Hepatocyte (in vitro differentiated cells): ENCODE data around the gene ASNSD1.

ENCODE experiments used
- EZH2 ChIP-seq: fragments of 200-600 bp; sonication (generic); IDR thresholded peaks from 2 replicates; pipeline ENCODE4 v1.6.1; 2016; ENCODE audit warnings: antibody characterized with exemption, mild to moderate bottlenecking, borderline replicate concordance
- TF ChIP-seq, protein P1 (sequence below): fragments of 200-600 bp; sonication (generic); IDR thresholded peaks from 2 replicates; pipeline ENCODE4 v1.5.1; 2016; ENCODE audit warnings: antibody characterized with exemption, mild to moderate bottlenecking; ENCODE audit not compliant: poor library complexity

DNA sequence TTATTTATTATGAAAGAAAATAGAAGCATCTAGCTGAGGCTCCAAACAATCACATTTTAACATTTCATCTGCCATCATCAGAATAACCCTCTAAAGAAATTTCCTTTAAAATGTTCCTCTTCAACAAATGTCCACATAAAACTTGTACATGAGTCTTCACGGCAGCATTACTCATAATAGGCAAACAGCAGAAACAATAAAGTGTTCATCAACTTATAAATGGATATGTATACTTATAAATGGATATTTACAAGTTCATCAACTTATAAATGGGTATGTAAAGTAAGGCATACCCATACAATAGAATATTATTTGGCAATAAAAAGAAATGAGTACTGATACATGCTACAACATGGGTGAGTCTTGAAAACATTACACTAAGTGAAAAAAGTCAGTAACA is 33.5 kb upstream of the ASNSD1 start:
- TF ChIP-seq, protein P1, sequence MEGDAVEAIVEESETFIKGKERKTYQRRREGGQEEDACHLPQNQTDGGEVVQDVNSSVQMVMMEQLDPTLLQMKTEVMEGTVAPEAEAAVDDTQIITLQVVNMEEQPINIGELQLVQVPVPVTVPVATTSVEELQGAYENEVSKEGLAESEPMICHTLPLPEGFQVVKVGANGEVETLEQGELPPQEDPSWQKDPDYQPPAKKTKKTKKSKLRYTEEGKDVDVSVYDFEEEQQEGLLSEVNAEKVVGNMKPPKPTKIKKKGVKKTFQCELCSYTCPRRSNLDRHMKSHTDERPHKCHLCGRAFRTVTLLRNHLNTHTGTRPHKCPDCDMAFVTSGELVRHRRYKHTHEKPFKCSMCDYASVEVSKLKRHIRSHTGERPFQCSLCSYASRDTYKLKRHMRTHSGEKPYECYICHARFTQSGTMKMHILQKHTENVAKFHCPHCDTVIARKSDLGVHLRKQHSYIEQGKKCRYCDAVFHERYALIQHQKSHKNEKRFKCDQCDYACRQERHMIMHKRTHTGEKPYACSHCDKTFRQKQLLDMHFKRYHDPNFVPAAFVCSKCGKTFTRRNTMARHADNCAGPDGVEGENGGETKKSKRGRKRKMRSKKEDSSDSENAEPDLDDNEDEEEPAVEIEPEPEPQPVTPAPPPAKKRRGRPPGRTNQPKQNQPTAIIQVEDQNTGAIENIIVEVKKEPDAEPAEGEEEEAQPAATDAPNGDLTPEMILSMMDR: no peak
- TF ChIP-seq EZH2: no peak
